NK-92 (cell line): ENCODE data around the gene MYO16.

ENCODE experiments used
- DNase-seq: peaks from one replicate; lab custom pipeline; 2025; ENCODE audit not compliant: unreplicated experiment; lab: John Stamatoyannopoulos, UW

The MYO16 gene

GRCh38 chr13:109114162-109114561, 484.8 kb downstream of the MYO16 start:
- DNase-seq, result no peak

DNA sequence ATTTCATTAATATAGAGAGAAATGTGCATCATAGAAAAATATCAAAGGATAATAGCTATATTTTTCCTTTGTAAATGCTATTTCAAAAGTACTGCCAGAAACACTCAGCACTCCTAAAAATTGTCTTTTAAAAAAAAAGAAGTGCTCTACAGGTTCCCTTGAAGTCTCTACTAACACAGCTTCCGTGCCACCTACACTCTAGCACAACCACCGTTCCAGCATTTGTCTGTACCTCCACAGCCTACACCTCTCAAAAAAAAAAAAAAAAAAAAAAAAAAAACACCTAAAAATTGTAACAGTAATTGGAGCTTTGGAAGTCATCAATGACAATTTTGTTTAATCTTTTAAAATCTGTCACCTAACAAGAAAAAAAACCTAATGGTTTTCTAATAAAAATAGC, 485.6 kb downstream of the MYO16 start:
- DNase-seq, result no peak

DNA sequence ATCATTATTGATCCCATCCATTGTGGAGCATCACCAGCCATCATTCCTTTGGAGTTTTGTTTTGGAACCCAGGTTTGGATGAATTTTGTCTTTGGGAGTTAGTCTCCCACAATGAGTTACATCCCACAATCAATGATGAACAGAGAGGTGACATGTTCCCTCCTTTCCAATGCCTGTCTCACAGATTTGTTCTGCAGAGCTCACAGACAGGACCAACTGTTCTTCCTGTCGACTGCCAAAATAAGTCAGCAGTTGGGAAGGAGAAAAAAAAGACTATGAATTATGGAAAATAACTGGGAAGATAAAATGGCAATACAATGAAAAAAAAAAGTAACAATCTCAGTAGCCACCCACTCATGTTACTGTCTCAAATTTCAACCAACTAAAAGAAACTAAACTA, 489.1 kb downstream of the MYO16 start:
- no peak for DNase-seq

DNA sequence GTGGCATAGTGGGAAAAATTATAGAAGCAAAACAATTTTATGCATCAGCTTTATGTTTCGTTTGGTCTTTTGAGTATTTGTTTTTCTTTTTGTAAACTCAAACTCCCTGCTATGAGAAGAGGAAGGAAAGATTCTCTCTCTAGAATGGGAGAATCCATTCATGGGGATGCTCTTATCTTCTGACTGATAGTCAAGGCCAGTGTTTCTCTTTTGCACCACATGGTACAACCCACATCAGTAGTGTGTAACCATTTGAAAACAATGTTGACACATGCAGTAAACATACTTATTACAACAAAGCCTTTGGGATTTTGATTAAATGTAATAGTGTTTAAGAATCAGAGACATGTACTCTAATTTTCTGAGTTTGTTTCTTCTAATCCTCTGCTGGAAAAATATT, 490.5 kb downstream of the MYO16 start:
- no peak for DNase-seq

GRCh38 chr13:109121826-109122225, 492.4 kb downstream of the MYO16 start:
- DNase-seq, result no peak

DNA sequence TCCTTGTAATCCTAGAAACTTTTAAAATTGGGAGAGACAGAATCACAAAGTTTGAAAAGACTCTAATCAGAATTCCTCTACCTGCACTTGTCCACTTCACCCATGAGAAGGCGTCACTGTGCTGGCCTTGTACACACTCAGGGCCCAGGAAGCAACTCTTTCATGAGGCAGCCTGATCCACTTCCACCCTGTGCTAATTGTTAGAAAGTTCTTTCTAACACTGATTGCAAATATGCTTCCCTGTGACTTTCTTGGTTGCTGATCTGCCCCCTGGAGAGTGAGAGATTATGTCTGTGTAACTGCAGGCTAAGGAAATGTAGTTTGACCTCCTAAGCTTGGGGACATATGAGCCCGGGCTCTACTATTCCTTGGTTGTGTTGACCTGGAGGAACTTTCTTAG, 494.6 kb downstream of the MYO16 start:
- DNase-seq, result no peak

GRCh38 chr13:109126178-109126577, 496.8 kb downstream of the MYO16 start:
- no peak for DNase-seq

GRCh38 chr13:109126891-109127641, 497.7 kb downstream of the MYO16 start:
- no peak for DNase-seq

DNA sequence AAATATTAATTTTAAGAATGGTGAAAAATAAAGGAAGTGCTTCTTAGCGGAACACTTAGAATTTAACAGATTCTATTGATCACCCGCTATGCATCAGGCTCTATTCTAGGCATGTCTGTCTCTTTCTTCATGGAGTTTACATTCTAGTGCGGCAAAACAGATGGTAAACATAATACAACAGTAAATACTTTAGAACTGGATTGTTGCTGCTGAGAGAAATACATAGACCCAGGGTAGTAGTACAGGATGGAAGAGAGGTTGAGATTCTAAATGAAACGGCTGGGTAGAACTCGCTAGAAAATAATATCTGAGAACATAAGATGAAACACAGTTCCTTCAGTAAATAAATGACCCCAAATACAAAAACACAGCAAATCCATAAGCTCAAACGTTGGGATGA, 498.7 kb downstream of the MYO16 start:
- DNase-seq, result no peak

DNA sequence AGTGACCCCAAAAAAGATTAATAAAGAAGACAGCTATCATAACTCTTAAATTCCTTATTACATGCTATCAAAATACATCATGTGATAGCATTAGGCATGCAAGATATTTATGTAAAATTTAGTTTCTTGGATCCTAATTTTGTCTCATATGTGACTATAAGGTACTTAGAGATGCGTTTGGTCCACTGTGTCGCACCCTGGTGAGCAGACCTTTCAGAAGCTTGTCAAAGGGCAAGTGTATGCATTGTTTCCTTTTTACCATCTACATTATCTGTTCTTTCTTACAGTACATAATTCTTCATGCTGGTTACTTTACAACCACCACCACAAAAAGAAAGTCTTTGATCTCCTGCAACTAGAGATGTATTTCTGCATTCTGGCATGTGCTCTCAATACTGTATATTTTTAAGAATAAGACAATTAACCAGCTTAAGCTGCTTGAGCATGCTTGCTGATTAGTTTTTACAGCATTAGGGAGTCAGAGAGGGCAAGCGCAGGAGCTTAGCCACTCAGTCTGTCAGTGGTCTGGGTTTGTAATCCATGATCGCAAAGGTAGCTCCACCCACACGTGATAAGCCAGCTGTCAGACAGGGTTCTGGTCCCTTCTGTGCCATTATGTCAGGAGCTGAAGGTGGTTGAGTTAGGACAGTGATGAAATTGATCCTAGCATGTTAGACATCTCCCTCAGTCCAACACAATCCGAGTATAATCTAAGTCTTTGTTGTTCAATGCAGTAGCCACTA, 500.9 kb downstream of the MYO16 start:
- no peak for DNase-seq

- no peak for DNase-seq
Observed at GRCh38 chr13:109131698-109132257, 502.4 kb downstream of the MYO16 start.

- no peak for DNase-seq
Observed at GRCh38 chr13:109135018-109135417, 505.6 kb downstream of the MYO16 start.

DNA sequence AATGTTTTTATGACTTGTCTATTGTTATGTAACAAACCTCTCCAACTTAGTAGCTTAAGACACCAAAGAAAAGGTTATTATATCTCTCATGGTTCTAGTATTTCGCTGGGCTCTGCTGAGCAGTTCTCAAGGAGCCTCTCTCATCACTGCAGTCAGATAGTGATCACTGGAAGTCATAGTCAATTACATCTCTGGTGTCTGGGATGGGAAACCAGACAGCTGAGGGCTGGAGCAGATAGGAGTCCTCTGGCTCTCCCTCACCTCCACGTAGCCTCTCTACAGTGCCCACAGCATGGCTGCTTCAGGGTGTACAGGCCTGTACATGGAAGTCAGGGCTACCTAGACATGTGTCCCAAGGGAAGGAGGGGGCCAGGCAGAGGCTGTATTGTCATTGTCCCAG, 507.5 kb downstream of the MYO16 start:
- no peak for DNase-seq

DNA sequence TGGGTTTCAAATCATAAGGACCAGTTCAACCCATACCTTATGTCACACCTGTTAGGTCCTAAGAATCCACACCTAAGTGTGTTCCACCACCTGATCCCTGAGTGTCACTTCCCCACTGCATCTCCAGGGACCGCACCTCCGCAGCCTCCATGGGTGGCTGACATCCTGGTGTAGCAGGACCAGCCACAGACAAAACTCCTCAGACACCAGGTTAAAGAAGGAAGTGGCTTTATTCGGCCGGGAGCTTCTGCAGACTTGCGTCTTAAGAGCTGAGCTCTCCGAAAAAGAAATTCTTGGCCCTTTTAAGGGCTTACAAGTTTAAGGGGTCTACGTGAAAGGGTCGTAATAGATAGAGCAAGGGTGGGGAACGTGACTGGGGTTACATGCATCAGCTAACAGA, 509.9 kb downstream of the MYO16 start:
- no peak for DNase-seq

DNA sequence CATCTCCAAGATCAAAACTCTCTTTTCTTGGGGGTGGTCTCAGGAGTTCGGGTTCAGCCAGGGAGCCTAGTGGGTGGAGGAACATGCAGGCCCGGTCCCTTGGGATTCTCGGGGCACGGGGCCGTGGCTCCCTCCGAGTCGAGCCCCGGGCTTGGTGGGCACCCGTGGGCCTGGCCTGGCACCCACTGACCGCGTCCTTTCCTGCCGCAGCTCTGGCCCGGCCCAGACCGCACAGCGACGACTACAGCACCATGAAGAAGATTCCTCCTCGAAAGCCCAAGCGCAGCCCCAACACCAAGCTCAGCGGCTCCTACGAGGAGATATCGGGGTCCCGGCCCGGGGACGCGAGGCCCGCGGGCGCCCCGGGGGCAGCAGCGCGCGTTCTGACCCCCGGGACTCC, 510.6 kb downstream of the MYO16 start:
- no peak for DNase-seq

DNA sequence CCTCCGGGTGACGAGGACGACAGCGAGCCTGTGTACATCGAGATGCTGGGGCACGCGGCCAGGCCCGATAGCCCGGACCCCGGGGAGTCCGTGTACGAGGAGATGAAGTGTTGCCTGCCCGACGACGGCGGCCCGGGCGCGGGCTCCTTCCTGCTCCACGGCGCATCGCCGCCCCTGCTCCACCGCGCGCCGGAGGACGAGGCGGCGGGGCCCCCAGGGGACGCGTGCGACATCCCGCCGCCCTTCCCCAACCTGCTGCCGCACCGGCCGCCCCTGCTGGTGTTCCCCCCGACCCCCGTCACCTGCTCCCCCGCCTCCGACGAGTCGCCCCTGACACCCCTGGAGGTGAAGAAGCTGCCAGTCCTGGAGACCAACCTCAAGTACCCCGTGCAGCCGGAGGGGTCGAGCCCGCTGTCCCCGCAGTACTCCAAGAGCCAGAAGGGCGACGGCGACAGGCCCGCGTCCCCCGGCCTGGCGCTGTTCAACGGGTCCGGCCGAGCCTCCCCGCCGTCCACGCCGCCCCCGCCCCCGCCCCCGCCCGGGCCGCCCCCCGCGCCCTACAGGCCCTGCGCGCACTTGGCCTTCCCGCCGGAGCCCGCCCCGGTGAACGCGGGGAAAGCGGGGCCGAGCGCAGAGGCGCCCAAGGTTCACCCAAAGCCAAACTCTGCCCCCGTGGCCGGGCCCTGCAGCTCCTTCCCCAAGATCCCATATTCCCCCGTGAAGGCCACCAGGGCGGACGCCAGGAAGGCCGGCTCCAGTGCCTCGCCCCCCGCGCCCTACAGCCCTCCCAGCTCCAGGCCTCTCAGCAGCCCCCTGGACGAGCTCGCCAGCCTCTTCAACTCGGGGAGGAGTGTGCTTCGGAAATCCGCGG, 511.3 kb downstream of the MYO16 start:
- DNase-seq, result no peak

- no peak for DNase-seq
Observed at GRCh38 chr13:109141706-109142105, 512.3 kb downstream of the MYO16 start.

GRCh38 chr13:109144693-109145437, 515.5 kb downstream of the MYO16 start:
- DNase-seq, result no peak

- no peak for DNase-seq
Observed at GRCh38 chr13:109145631-109146030, 516.2 kb downstream of the MYO16 start.

- DNase-seq, result no peak
Observed at GRCh38 chr13:109146393-109146792, 517.0 kb downstream of the MYO16 start.
